Activated T-helper 1 cell treated with anti-CD3 and anti-CD28 coated beads, Interleukin-2, amount 50 U/mL, for 16 hours (primary cell): ENCODE measurements around the gene RTF1.
A peak's percentile ranks its signal among the peaks of the same experiment; 100 is the strongest.
"Not testable (repeated sequence)": the region's sequence is repeated elsewhere in the genome, so short reads cannot be mapped to it uniquely, and the experiment has no call there.

Experiments used
- DNase-seq, 2 donors: peaks; one replicate each; pipeline ENCODE4 v3.0.0-alpha.2; 2020; ENCODE audit warnings: low read depth in 1 of 2, low spot score in 1 of 2

RTF1 gene

DNA sequence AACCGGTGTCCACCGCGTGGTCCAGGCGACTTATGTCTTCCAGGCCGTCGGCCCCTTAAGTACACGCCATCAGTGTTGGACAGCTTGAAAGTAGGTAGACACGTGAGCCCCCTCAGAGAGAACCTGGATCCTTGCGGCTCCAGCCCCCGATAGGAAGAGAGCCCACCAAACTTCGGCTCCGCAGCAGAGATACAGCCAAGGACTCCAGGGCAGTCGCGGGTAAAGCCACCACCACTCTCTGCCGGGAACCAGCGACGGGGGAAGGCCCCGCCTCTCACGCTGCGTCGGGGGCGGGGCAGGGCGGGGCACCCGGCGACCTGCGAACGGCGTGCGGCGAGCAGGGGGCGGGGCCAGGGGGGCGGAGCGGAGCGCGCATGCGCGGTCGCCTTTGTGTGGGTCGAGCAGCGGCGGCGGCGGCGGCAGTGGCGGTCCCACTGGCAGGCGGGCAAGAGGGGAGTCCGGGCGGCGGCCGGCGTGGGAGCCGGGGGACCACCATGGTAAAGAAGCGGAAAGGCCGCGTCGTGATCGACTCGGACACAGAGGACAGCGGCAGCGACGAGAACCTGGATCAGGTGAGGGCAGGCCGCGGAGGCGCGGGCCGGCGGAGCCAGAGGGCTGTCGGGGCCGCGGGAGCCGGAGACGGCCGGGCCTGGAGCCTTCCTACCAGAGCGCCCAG is at the start of gene RTF1:
TSS of gene RTF1 (plus strand) at position 354 of the 676 bp plus-strand sequence. CDS start at position 375, 21 bp downstream.
- peak; percentile 96 to 98 for DNase-seq

DNA sequence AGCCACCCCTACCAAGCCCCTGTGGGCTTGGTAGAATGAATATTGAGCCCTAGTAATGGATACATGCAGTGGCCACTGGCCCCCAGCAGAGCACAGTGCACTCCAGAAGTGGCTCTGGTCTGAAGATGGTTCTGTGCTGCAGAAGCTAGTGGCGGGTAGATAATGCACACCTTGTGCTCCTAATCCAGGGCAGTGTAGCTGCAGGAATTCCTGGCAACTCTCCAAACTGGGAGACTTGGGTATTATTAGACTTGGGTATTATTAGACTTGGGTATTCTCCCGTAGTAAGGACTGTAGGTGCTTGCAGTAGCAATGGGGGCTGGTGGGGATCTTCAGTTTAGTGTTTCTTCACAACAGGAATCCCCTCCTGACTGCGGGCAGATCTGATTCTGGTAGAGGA is 49.5 kb upstream of the RTF1 start:
- no peak for DNase-seq

DNA sequence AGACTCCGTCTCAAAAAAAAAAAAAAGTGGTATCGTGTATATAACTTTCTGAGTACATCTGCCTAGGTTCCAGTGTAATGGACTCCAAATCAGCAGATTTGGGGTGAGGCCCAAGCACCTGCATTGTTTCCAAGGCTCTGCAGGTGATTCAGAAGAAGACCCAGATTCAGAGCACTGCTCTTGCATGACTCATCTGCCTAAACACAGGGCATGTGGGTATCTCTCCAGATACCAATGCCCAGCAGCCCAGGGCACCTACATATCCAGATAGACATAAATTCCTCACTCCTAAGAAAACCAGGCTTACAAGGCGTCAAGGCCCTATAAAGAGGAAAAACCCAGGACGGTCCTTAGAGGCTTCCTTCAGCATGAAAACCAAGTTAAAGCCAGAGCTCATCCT is 38.9 kb upstream of the RTF1 start:
- no peak for DNase-seq

DNA sequence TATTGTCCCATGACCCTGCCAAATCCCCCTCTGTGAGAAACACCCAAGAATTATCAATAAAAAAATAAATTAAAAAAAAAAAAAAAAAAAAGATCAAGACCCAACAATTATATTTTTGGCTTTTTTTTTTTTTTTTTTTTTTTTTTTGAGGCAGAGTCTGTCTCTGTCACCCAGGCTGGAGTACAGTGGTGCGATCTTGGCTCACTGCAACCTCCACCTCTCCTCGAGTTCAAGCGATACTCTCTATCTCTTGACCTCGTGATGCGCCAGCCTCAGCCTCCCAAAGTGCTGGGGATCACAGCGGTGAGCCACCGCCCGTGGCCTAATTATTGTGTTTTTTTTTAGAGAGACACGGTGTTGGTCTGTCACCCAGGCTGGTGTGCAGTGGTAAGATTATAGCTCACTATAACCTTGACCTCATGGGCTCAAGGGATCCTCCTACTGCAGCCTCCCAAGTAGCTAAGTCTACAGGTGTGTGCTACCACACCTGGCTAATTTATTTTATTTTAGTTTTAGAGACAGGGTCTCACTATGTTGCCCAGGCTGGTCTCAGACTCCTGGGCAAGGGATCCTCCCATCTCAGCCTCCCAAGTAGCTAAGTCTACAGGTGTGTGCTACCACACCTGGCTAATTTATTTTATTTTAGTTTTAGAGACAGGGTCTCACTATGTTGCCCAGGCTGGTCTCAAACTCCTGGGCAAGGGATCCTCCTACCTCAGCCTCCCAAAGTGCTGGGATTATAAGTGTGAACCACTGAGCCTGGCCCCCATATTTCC is 32.7 kb upstream of the RTF1 start:
- not testable (repeated sequence) for DNase-seq

- DNase-seq: no peak
Observed at GRCh38 chr15:41387646-41388045, 29.2 kb upstream of the RTF1 start.

DNA sequence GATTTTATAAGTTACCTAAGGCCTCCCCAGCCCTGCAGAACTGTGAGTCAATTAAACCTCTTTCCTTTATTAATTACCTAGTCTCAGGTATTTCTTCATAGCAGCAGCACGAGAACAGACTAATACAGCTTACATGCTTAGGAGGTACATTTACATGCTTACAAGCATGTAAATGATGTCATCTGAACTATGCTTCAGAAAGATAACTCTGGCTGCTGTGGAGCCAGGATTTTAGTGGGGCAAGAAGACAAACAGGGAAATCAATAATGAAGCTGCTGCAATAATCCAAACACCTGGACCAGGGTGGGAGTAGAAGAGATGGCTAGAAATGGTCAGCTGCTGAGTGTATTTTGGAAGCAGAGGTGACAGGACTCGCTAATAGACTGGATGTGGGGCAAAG is 24.2 kb upstream of the RTF1 start:
- DNase-seq: no peak

- no peak for DNase-seq
Observed at GRCh38 chr15:41394924-41395323, 22.0 kb upstream of the RTF1 start.

DNA sequence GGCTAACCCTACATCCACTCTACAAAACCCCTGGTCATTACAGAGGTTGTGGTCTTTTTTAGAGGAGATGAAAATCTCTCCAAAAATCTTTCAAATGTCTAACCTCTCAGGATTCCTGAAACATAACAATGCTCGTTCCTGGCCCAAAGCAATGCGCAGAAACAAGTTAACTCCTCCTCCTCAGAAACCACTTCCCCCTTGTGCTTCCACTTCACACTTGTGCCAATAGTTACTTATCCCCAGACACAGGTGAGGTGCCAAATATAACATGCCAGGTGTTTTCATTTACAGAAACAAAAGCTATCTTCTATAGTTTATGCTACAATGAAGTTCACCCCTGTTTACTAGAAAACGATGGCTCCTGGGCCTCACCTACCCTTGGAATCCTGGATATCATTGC is 20.8 kb upstream of the RTF1 start:
- DNase-seq: no peak

DNA sequence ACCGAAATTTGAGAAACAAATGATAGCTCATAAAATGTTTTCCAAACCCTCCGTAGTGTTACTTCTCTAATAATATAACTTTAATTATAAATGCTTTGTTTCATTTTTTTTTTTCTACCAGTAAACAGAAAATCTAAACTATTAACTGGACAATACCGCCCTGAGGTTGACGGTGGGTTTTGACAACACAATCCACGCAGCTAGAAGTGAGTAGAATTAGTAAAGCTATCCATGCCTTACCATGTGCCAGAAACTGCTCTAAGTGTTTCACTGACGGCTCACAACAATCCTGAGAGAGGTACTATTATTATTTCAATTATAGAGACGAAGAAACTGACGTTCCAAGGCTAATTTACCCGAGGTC is 15.0 kb upstream of the RTF1 start:
- DNase-seq: no peak

- no peak for DNase-seq
Observed at GRCh38 chr15:41407341-41407740, 9.6 kb upstream of the RTF1 start.

- DNase-seq: no peak
Observed at GRCh38 chr15:41408234-41408641, 8.7 kb upstream of the RTF1 start.

- DNase-seq: no peak
Observed at GRCh38 chr15:41411031-41411430, 5.9 kb upstream of the RTF1 start.

DNA sequence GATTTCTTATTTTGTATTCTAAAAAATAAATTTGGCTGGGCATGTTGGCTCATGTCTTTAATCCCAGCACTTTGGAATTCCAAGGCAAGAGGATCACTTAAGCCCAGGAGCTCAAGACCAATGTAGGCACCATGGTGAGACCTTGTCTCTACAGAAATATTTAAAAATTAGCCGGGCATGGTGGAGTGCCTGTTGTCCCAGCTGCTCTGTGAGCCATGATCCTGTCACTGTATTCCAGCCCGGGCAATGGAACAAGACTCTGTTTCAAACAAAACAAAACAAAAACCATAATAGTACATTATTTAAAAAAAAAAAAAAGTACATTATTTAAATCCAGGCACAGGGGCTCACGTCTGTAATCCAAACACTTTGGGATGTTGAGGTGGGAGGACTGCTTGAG is 5.5 kb upstream of the RTF1 start:
- no peak for DNase-seq

GRCh38 chr15:41416128-41416741 is 660 bp upstream of the RTF1 start:
- DNase-seq: no peak

- DNase-seq: peak; percentile 6 to 10
Observed at GRCh38 chr15:41417418-41418195, 712 bp downstream of the RTF1 start.

DNA sequence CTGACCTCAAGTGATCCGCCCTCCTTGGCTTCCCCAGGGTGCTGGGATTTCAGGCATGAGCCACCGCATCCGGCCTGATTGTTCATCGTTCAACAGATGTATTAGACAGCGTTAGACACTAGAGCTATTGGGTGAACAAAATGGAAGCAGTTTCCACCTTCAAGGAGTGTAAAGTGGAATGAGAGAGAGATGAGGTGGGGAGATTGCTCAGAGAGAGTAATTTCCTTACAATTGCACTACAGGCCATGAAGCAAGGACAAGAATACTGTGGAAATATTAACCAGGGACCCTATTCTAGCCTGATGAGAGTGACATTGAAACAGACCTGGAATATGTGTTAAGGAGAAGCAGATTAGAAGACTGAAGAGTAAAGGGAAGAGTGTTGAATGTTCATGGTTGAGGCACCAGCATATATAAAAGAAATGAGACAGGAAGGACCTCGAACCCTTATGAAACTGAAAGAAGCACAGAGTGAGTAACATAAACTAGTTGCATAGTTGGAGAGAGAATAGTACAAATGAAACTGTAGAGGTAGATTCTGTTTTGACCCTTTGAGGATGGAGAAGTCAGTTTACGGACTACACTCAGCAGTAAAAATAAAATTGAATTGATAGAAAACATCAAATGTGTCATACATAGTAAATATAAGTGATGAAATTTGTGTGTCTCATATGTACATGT is 7.2 kb downstream of the RTF1 start:
- DNase-seq: no peak

DNA sequence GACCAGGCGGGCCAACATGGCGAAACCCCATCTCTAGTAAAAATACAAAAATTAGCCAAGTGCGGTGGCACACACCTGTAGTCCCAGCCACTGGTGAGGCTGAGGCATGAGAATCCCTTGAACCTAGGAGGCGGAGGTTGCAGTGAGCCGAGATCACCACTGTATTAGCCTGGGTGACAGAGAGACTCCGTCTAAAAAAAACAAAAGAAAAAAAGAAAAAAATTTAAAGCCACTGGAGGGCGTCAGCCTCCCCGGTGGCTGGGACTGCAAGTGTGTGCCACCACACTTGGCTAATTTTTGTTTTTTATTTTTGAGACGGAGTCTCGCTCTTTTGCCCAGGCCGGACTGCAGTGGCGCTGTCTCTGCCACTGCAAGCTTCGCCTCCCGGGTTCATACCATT is 7.9 kb downstream of the RTF1 start:
- no peak for DNase-seq

- not testable (repeated sequence) for DNase-seq
Observed at GRCh38 chr15:41425907-41426306, 9.0 kb downstream of the RTF1 start.

DNA sequence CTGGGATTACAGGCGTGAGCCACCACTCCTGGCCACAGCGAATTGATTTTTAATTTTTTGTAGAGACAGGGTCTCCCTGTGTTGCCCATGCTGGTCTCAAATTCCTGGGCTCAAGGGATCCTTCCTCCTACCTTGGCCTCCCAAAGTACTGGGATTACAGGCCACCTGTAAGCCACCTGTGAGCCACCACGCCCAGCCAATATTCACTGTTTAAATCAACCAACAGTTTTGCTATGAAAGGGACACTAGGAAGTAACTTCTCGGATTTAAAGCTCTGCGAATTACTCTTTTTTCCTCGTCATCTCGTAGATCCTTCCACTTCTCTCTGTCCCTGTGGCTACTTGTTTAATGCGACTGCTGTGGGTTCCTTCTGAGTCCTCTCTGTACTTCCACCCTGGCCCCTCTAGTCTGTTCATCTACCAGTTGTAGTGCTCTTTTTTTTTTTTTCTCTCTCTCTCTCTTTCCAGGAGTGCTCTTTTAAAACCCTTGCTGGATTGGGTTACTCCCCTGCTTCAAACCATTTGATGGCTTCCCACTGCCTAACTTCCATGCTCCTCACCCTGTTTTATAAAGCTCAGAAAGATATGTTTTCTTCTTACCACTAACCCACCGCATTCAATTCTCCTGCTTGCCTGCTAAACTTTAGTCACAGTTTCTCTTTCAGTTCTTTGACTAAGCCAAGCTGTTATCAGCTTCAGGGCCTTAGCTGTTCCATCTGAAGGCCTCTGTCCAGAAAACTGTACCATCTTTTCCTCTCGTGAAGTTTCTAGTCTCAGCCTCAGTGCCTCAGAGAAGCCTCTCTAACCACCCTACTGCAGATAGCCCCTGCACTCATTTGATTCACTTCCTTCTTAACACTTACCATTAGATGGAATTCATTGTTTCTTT is 12.4 kb downstream of the RTF1 start:
- DNase-seq: no peak
